ENCODE results near the gene DNPH1. TPM values are rescaled to one million over a fixed set of nuclear protein-coding genes. Genes with fewer than 3 reads are reported as not detected.

The DNPH1 gene
- total RNA-seq, 1 experiment from 2014 or later = 47.0 TPM

GRCh38 chr6:43278524-43279078, 49.3 kb upstream of the DNPH1 start:
- Histone ChIP-seq H3K27ac (ENCODE audit: insufficient read length, low read depth, low read length) (no peak overlapping the region), H2BK12ac (ENCODE audit: insufficient read length, low read depth, low read length) (no peak overlapping the region), H4K91ac (ENCODE audit: insufficient read length, low read depth, low read length) (no peak overlapping the region), H4K5ac (ENCODE audit: insufficient read length, low read depth, low read length) (no peak overlapping the region), H3K23ac (ENCODE audit: insufficient read length, low read depth, low read length) (no peak overlapping the region), H3K9ac (ENCODE audit: extremely low read depth, insufficient read length, low read length) (no peak overlapping the region), H4K8ac (replicated peaks; ENCODE audit: insufficient read length, low read depth, low read length) (no peak overlapping the region), H3K27me3 (ENCODE audit: insufficient read depth, low read length) (peaks cover 11% of the 10 kb centered on the region; the same call in 1 of the 2 replicates), H3K9me3 (ENCODE audit: control insufficient read depth, low read depth, low read length) (no peaks in the 10 kb centered on the region), H2AFZ (ENCODE audit: low read length) (no peak overlapping the region), H2AK5ac (ENCODE audit: insufficient read length, low read length) (no peak overlapping the region), H3K56ac (ENCODE audit: insufficient read length, low read depth, low read length) (no peak overlapping the region), H3K79me2 (ENCODE audit: insufficient read depth, low read length) (no peaks in the 10 kb centered on the region), H3K18ac (ENCODE audit: insufficient read length, low read depth, low read length) (no peak overlapping the region), H2BK20ac (ENCODE audit: low read depth, low read length, poor library complexity, severe bottlenecking) (no peak overlapping the region), H2BK5ac (ENCODE audit: insufficient read length, low read length) (no peak overlapping the region), H3K23me2 (ENCODE audit: insufficient read length, low read depth, low read length, poor library complexity, severe bottlenecking) (peaks cover 12% of the 10 kb centered on the region), H3K4ac (ENCODE audit: low read depth, low read length) (no peak overlapping the region), H3K79me1 (ENCODE audit: insufficient read depth, low read depth, low read length, poor library complexity, severe bottlenecking) (no peaks in the 10 kb centered on the region), H3K14ac (ENCODE audit: insufficient read depth, low read length) (no peak overlapping the region), H3K4me1 (ENCODE audit: insufficient read depth, low read length) (no peaks in the 10 kb centered on the region; the same call in 1 of the 2 replicates), H2BK15ac (ENCODE audit: low read depth, low read length) (no peak overlapping the region), H4K20me1 (ENCODE audit: control insufficient read depth, insufficient read depth, insufficient read length) (no peaks in the 10 kb centered on the region), H2BK120ac (ENCODE audit: low read depth, low read length, poor library complexity, severe bottlenecking) (no peak overlapping the region), H3T11ph (ENCODE audit: low read length) (no peak overlapping the region), H3K4me2 (ENCODE audit: insufficient read depth, insufficient read length, low read length) (no peak overlapping the region)
- no peak for TF ChIP-seq CTCF (conservative IDR thresholded peaks at IDR 0.05)
- H3K36me3 Mint-ChIP-seq (ENCODE audit: insufficient read depth in 1 of 3, low read depth in 3 of 3) = no peaks in the 10 kb centered on the region
- no peaks in the 10 kb centered on the region for H3K9me3 Mint-ChIP-seq
- no peak overlapping the region for H3K27ac Mint-ChIP-seq
- H3K27me3 Mint-ChIP-seq (ENCODE audit: low read depth) = peaks cover 47% of the 10 kb centered on the region
- H3K4me3 Mint-ChIP-seq = no peak overlapping the region
- peaks cover 35 to 47% of the 10 kb centered on the region in 2 experiments for H3K4me1 Mint-ChIP-seq
- no CpG with 5 or more reads among the region's 4 CpGs for WGBS (ENCODE audit: extremely low coverage, insufficient read length, low lambda C conversion rate)
- no peak for DNase-seq
